NT2/D1 (cell line): ENCODE data around the gene ZNF248.

Experiments
- DNase-seq: peaks from one replicate; pipeline ENCODE4 v3.0.0-alpha.2; 2011; ENCODE audit warnings: low read depth, low spot score
- H3K27me3 ChIP-seq: 2 replicates; pipeline ENCODE4 v1.6.0; 2011; ENCODE audit warnings: mild to moderate bottlenecking; ENCODE audit not compliant: insufficient read length, insufficient read depth
- H3K36me3 ChIP-seq: 2 replicates; pipeline ENCODE4 v1.6.1; 2011; ENCODE audit warnings: mild to moderate bottlenecking, low read length, mixed read lengths; ENCODE audit not compliant: insufficient read depth, insufficient read length
- H3K4me1 ChIP-seq: 2 replicates; pipeline ENCODE4 v1.5.1; 2011; ENCODE audit not compliant: insufficient read depth, insufficient read length
- H3K4me3 ChIP-seq: 2 replicates; pipeline ENCODE4 v1.5.1; 2011; ENCODE audit warnings: low read depth; ENCODE audit not compliant: insufficient read length
- H3K9ac ChIP-seq: 2 replicates; pipeline ENCODE4 v1.6.0; 2011; ENCODE audit warnings: low read depth; ENCODE audit not compliant: insufficient read length
- H3K9me3 ChIP-seq: 2 replicates; pipeline ENCODE4 v1.5.1; 2011; ENCODE audit warnings: mild to moderate bottlenecking, low read length; ENCODE audit not compliant: insufficient read depth
- SUZ12 ChIP-seq: IDR thresholded peaks from 2 replicates; pipeline ENCODE4 v1.6.1; 2011; ENCODE audit not compliant: insufficient read length, insufficient read depth; ENCODE audit errors: extremely low read depth
- YY1 ChIP-seq: IDR thresholded peaks from 2 replicates; pipeline ENCODE4 v1.6.1; 2011; ENCODE audit not compliant: insufficient read length, insufficient read depth
- ZNF274 ChIP-seq: IDR thresholded peaks from 2 replicates; pipeline ENCODE4 v1.6.1; 2011; ENCODE audit warnings: mild to moderate bottlenecking, low read depth, low read length

Gene ZNF248

GRCh38 chr10:37821237-37821636 is 36.2 kb downstream of the ZNF248 start:
- Histone ChIP-seq H3K9ac (no peak overlapping the region), H3K4me3 (no peak overlapping the region), H3K27me3 (no peaks in the 10 kb centered on the region), H3K4me1 (no peaks in the 10 kb centered on the region), H3K9me3 (no peaks in the 10 kb centered on the region), H3K36me3 (no peaks in the 10 kb centered on the region)
- TF ChIP-seq YY1, result no peak
- TF ChIP-seq ZNF274, result no peak
- no peak for TF ChIP-seq SUZ12
- no peak for DNase-seq

DNA sequence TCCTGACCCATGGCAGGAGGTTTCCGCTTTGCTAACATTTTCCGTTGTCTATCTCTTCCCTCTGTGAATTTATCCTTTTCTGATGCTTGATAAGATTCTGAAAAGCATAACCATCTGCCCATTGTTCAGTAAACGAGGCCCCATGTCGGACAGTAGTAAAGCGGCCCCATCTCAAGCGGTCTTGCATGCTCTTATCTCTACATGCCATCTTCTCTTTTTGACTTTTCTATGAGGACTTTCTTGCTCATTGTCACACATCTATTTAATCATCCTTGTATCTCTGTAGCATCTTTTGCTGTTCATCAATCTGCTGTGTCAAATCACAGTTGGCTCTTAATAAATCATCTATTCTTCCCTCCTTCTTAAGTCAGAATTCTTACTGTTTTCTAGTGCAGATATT is 37.6 kb downstream of the ZNF248 start:
- DNase-seq, result no peak
- no peaks in the 10 kb centered on the region for H3K9me3 ChIP-seq
- H3K27me3 ChIP-seq, result no peaks in the 10 kb centered on the region
- TF ChIP-seq ZNF274 (no peak), SUZ12 (no peak), YY1 (no peak)
- H3K4me1 ChIP-seq, result no peaks in the 10 kb centered on the region
- H3K9ac ChIP-seq, result no peak overlapping the region
- H3K4me3 ChIP-seq, result no peak overlapping the region
- no peaks in the 10 kb centered on the region for H3K36me3 ChIP-seq

GRCh38 chr10:37816290-37816689 is 41.1 kb downstream of the ZNF248 start:
- no peaks in the 10 kb centered on the region for H3K36me3 ChIP-seq
- no peak overlapping the region for H3K4me3 ChIP-seq
- no peaks in the 10 kb centered on the region for H3K27me3 ChIP-seq
- no peaks in the 10 kb centered on the region for H3K9me3 ChIP-seq
- DNase-seq, result no peak
- no peak overlapping the region for H3K9ac ChIP-seq
- TF ChIP-seq SUZ12 (no peak), ZNF274 (no peak), YY1 (no peak)
- no peaks in the 10 kb centered on the region for H3K4me1 ChIP-seq

GRCh38 chr10:37813763-37814162 is 43.6 kb downstream of the ZNF248 start:
- H3K4me3 ChIP-seq, result no peak overlapping the region
- H3K9ac ChIP-seq, result no peak overlapping the region
- H3K27me3 ChIP-seq, result no peaks in the 10 kb centered on the region
- H3K36me3 ChIP-seq, result no peaks in the 10 kb centered on the region
- no peaks in the 10 kb centered on the region for H3K4me1 ChIP-seq
- DNase-seq, result no peak
- H3K9me3 ChIP-seq, result no peaks in the 10 kb centered on the region
- TF ChIP-seq SUZ12, result no peak
- TF ChIP-seq YY1, result no peak
- TF ChIP-seq ZNF274, result no peak

DNA sequence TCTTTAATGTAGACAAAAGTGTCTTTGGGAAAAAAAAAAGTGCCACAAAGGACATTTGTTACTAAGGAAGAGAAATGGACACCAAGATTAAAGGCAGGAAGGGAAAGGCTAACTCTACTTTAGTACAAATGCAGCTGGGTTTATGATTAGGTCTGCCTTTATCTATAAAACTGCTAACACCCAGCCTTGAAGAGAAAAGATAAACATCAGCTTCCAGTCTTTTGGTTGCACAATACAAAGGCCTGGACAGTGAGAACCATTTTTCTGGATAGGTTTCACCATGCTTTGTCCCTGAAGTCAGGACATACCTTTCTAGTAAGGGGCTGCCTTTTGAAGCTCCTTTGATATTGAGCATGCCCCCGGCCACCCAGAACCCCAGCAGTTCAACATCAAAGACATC is 45.1 kb downstream of the ZNF248 start:
- Histone ChIP-seq H3K9ac (no peak overlapping the region), H3K4me3 (no peak overlapping the region), H3K4me1 (no peaks in the 10 kb centered on the region), H3K9me3 (no peaks in the 10 kb centered on the region), H3K27me3 (no peaks in the 10 kb centered on the region), H3K36me3 (no peaks in the 10 kb centered on the region)
- DNase-seq, result no peak
- no peak for TF ChIP-seq YY1
- no peak for TF ChIP-seq SUZ12
- no peak for TF ChIP-seq ZNF274

- TF ChIP-seq YY1 (no peak), ZNF274 (no peak), SUZ12 (no peak)
- H3K9ac ChIP-seq, result no peak overlapping the region
- no peak for DNase-seq
- H3K4me3 ChIP-seq, result no peak overlapping the region
- no peaks in the 10 kb centered on the region for H3K9me3 ChIP-seq
- H3K36me3 ChIP-seq, result no peaks in the 10 kb centered on the region
- H3K27me3 ChIP-seq, result no peaks in the 10 kb centered on the region
- no peaks in the 10 kb centered on the region for H3K4me1 ChIP-seq
Measured at GRCh38 chr10:37803269-37803668, 54.1 kb downstream of the ZNF248 start.

- H3K9ac ChIP-seq, result no peak overlapping the region
- TF ChIP-seq YY1, result no peak
- H3K4me3 ChIP-seq, result no peak overlapping the region
- H3K36me3 ChIP-seq, result no peaks in the 10 kb centered on the region
- H3K9me3 ChIP-seq, result no peaks in the 10 kb centered on the region
- no peaks in the 10 kb centered on the region for H3K4me1 ChIP-seq
- DNase-seq, result no peak
- no peaks in the 10 kb centered on the region for H3K27me3 ChIP-seq
Measured at GRCh38 chr10:37801557-37801956, 55.9 kb downstream of the ZNF248 start.
